ENCODE data around the gene SOWAHD. TPM values are rescaled to one million over a fixed set of nuclear protein-coding genes. Genes with fewer than 3 reads are reported as not detected.
"Not testable (repeated sequence)": the region's sequence is repeated elsewhere in the genome, so short reads cannot be mapped to it uniquely, and the experiment has no call there.

SOWAHD gene
- total RNA-seq, 4 donors from 2014 or later = 0.72 to 1.1 (median 0.79) TPM; not detected in 1

DNA sequence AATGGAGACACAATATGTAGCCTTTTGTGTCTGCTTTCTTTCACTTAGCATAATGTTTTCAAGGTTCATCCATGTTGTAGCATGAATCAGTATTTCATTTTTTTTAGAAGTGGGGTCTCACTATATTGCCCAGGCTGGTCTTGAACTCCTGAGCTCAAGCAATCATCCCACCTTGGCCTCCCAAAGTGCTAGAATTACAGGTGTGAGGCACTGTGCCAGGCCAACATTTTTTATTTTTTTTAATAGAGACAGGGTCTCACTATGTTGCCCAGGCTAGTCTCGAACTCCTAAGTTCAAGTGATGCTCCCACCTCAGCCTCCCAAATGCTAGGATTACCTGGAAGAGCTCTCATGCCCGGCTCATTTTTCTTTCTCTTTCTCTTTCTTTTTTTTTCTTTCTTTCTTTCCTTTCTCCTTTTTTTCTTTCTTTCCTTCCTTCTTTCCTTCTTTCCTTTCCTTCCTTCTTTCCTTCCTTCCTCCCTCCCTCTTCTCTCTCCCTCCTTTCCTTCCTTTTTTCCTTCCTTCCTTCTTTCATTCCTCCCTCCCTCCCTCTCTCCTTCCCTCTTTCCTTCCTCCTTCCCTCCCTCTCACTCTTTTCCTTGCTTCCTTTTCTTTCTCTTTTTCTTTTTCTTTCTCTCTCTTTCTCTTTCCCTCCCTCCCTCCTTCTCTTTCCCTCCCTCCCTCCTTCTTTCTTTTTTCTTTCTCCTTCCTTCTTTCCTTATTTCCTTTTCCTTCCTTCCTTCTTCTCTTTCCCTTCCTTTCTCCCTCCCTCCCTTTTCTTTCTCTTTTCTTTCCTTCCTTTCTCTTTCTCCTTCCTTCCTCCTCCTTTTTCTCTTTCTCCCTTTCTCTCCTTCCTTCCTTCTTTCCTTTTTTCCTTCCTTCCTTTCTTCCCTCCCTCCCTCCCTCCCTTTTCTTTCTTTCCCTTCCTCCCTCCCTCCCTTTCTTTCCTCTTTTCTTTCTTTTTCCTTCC lies 43.1 kb downstream of the SOWAHD start:
- TF ChIP-seq, protein P1, sequence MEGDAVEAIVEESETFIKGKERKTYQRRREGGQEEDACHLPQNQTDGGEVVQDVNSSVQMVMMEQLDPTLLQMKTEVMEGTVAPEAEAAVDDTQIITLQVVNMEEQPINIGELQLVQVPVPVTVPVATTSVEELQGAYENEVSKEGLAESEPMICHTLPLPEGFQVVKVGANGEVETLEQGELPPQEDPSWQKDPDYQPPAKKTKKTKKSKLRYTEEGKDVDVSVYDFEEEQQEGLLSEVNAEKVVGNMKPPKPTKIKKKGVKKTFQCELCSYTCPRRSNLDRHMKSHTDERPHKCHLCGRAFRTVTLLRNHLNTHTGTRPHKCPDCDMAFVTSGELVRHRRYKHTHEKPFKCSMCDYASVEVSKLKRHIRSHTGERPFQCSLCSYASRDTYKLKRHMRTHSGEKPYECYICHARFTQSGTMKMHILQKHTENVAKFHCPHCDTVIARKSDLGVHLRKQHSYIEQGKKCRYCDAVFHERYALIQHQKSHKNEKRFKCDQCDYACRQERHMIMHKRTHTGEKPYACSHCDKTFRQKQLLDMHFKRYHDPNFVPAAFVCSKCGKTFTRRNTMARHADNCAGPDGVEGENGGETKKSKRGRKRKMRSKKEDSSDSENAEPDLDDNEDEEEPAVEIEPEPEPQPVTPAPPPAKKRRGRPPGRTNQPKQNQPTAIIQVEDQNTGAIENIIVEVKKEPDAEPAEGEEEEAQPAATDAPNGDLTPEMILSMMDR (IDR thresholded peaks at IDR 0.05) = no peak
- no peak for ATAC-seq (ENCODE audit: low FRiP score)

DNA sequence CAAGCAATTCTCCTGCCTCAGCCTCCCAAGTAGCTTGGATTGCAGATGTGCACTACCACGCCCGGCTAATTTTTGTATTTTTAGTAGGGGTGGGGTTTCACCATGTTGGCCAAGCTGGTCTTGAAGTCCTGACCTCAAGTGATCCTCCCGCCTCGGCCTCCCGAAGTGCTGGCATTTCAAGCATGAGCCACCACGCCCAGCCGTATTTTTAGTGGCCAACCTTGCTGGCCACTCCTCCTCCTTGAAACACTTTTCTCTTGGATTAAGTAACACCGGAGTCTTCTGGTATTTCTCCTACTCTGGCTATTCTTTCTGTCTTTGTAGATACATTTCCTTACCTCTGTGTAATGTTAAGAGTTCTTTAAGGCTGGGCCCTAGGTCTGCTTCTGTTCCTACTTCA lies 44.2 kb downstream of the SOWAHD start:
- no peak for DNase-seq (ENCODE audit: low spot score)

More for the DNA sequence above, 43.1 kb downstream of the SOWAHD start:
- DNase-seq (ENCODE audit: low spot score) = no peak

DNA sequence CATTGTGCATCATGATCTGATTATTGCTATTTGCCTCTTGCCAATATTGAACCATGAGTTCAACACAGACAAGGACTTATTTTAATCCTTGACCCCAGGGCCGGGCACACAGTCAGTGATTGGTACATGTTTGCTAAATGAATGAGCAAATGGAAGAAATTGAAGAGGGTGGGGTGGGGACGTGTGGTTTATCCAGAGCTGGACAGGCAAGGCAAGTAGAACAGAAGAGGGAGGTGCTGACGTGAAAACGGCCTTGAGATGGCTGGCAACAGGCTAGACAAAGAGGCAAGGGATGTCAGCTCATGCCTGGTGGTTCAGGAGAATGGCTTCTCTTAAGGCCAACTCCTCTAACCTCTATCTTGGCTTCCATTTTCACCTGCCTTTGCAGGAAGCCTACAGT lies 50.1 kb downstream of the SOWAHD start:
- not testable (repeated sequence) for ATAC-seq (ENCODE audit: low FRiP score)

More for the DNA sequence above, 44.2 kb downstream of the SOWAHD start:
- ATAC-seq (ENCODE audit: low FRiP score) = no peak
- TF ChIP-seq, protein P1 (IDR thresholded peaks at IDR 0.05) = no peak

DNA sequence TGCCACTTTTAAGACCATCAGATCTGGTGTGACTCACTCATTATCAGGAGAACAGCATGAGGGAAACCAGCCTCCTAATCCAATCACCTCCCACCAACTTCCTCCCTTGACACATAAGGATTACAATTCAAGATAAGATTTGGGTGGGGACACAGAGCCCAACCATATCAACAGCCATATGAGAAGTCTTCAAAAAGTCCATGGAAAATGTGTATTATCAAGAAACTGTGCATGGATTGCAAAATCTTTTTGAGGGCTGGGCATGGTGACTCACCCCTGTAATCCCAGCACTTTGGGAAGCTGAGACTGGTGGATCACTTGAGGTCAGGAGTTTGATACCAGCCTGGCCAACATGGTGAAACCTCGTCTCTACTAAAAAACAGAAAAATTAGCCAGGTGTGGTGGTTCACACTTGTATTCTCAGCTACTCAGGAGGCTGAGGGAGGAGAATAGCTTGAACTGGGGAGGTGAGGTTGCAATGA lies 50.8 kb downstream of the SOWAHD start:
- DNase-seq (ENCODE audit: low spot score) (no peak), ATAC-seq (ENCODE audit: low FRiP score) (no peak)
- TF ChIP-seq, protein P1 (IDR thresholded peaks at IDR 0.05) = no peak

More for the DNA sequence above, 50.1 kb downstream of the SOWAHD start:
- DNase-seq (ENCODE audit: low spot score) = not testable (repeated sequence)

Small RNA genes within 50 kb of the gene (small RNA-seq; reads per million reads assigned to genes)
- not detected for gene SNORA69

Other genes with a start within 250 kb of the SOWAHD start
- gene STEEP1, start 193.2 kb upstream of the SOWAHD start, total RNA-seq = 10 to 100 TPM; 24.0 to 32.0 (median 28.6) TPM
- gene UBE2A, start 184.0 kb upstream of the SOWAHD start, total RNA-seq = 10 to 100 TPM; 30.3 to 44.0 (median 35.2) TPM
- 10 to 100 TPM in 1 of 4 donors, 1 to 10 TPM in 3; 4.5 to 10.9 (median 8.0) TPM for gene NKRF, start 152.2 kb upstream of the SOWAHD start, total RNA-seq
- gene SEPTIN6, start 65.4 kb upstream of the SOWAHD start, total RNA-seq = 10 to 100 TPM; 13.9 to 19.2 (median 17.8) TPM
- gene RPL39, start 33.0 kb downstream of the SOWAHD start, total RNA-seq = 1,000 to 10,000 TPM; 5,321 to 8,187 (median 6,468) TPM
- gene UPF3B, start 94.4 kb downstream of the SOWAHD start, total RNA-seq = 1 to 10 TPM; 3.4 to 4.4 (median 4.0) TPM
- 10 to 100 TPM in 2 of 4 donors, 1 to 10 TPM in 2; 7.1 to 19.7 (median 10.5) TPM for gene RNF113A, start 113.1 kb downstream of the SOWAHD start, total RNA-seq
- gene NDUFA1, start 113.2 kb downstream of the SOWAHD start, total RNA-seq = 10 to 100 TPM; 47.0 to 78.5 (median 56.8) TPM
- gene AKAP14, start 137.3 kb downstream of the SOWAHD start, total RNA-seq = not detected
- gene NKAP, start 185.2 kb downstream of the SOWAHD start, total RNA-seq = 10 to 100 TPM in 1 of 4 donors, 1 to 10 TPM in 3; 3.1 to 10.7 (median 4.0) TPM

Measured in omental fat pad (tissue), 4 donors.